Kidney (tissue), 14 donors: ENCODE data around the gene WDR72. TPM values are rescaled to one million over a fixed set of nuclear protein-coding genes. Genes with fewer than 3 reads are reported as not detected.

Experiments
- DNase-seq, 5 donors: peaks; one replicate each; pipeline ENCODE4 v3.0.0-alpha.2; 2013 to 2020
- FAIRE-seq: peaks from 2 replicates; lab custom pipeline; 2012; peaks lifted over from hg19 to GRCh38; lab: Jason Lieb, UNC
- H3K27ac ChIP-seq, 2 donors: one replicate each; pipeline ENCODE4 v1.7.0; 2013; ENCODE audit warnings: low read depth in 2 of 2, low read length in 2 of 2, inconsistent platforms in 1 of 2
- H3K27me3 ChIP-seq: one replicate; pipeline ENCODE4 v1.7.1; 2013; ENCODE audit warnings: low read length, inconsistent platforms; ENCODE audit not compliant: control insufficient read depth, insufficient read depth
- H3K36me3 ChIP-seq, 3 donors: one replicate each; pipeline versions ENCODE4 v1.7.0 to v1.7.1; 2013; ENCODE audit warnings: low read length in 3 of 3, control low read depth in 1 of 3, inconsistent platforms in 1 of 3; ENCODE audit not compliant: insufficient read depth in 3 of 3, control insufficient read depth in 2 of 3
- H3K4me1 ChIP-seq, 3 donors: one replicate each; pipeline versions ENCODE4 v1.7.0 to v1.7.1; 2013; ENCODE audit warnings: low read length in 3 of 3, inconsistent platforms in 1 of 3, low read depth in 1 of 3; ENCODE audit not compliant: control insufficient read depth in 2 of 3, insufficient read depth in 2 of 3
- H3K4me3 ChIP-seq, 3 donors: one replicate each; pipeline versions ENCODE4 v1.7.0 to v1.8.1; 2013; ENCODE audit warnings: low read length in 3 of 3, control low read depth in 1 of 3, inconsistent platforms in 1 of 3
- H3K9ac ChIP-seq, 3 donors: one replicate each; pipeline versions ENCODE4 v1.7.0 to v1.7.1; 2013; ENCODE audit warnings: low read length in 3 of 3, control low read depth in 1 of 3, inconsistent platforms in 1 of 3
- H3K9me3 ChIP-seq, 3 donors: one replicate each; pipeline versions ENCODE4 v1.7.0 to v1.7.1; 2013; ENCODE audit warnings: low read length in 3 of 3, control low read depth in 1 of 3, inconsistent platforms in 1 of 3; ENCODE audit not compliant: control insufficient read depth in 2 of 3, insufficient read depth in 1 of 3
- CTCF ChIP-seq: IDR thresholded peaks from 3 replicates; pipeline ENCODE4 v1.5.1; 2012; ENCODE audit warnings: mild to moderate bottlenecking, moderate library complexity, borderline replicate concordance; ENCODE audit not compliant: insufficient read depth; ENCODE audit errors: extremely low read depth
- intact Hi-C: fragments of 100-400 bp; cut with DNase I; formaldehyde crosslinking; loops from one replicate; pipeline ENCODE4 v1.11.1; 2022
- polyA plus RNA-seq: library from polyadenylated mRNA; stranded (reverse); fragments of 350-450 nt; fragmentation: Illumina TruSeq; extraction: RNeasy Lipid Tissue Mini Kit (QIAGEN cat#74804); gene quantifications from one replicate; pipeline ENCODE4 v1.2.3, GENCODE V29; 2014; ENCODE audit warnings: low read depth, low replicate concordance; ENCODE audit not compliant: insufficient read depth
- total RNA-seq: library from RNA; stranded (reverse); fragmentation: NEBNext Ultra II Directional; extraction: Animal tissue kit (Norgen Biotek cat#: 25700); gene quantifications from one replicate; pipeline ENCODE4 v1.2.1, GENCODE V29; 2021
- donor health status: control.
- donor health status: control.
- donor health status: control.
- donor health status: control.
- donor health status: control.
- donor health status: DM: yes; HTN: yes; CAD: no.
- donor health status: Normal renal cell carcinoma (clear cell type).

The WDR72 gene
- total and polyA plus RNA-seq, 2 donors from 2014 or later: 55.7 to 60.0 TPM

- no peaks in the 10 kb centered on the region for H3K9me3 ChIP-seq
- H3K27me3 ChIP-seq: no peaks in the 10 kb centered on the region
- H3K27ac ChIP-seq: no peak overlapping the region
- FAIRE-seq: no peak
- H3K36me3 ChIP-seq: peaks cover 0 to 8% (median 2%) of the 10 kb centered on the region in 3 donors
- DNase-seq: no peak
- H3K4me3 ChIP-seq: peak overlapping the region in 1 of 3 donors; percentile 7
- intact Hi-C loops: no loop called here
- H3K9ac ChIP-seq: no peak overlapping the region
- H3K4me1 ChIP-seq: peaks cover 0 to 4% (median 0%) of the 10 kb centered on the region in 3 donors
- no peak for TF ChIP-seq CTCF
Measured at GRCh38 chr15:53747501-53748068, 11.9 kb downstream of the WDR72 start.

GRCh38 chr15:53746101-53746500, 13.4 kb downstream of the WDR72 start:
- FAIRE-seq (no peak), DNase-seq (no peak)
- Histone ChIP-seq H3K27ac (no peak overlapping the region), H3K4me3 (no peak overlapping the region), H3K4me1 (peaks cover 0 to 2% (median 0%) of the 10 kb centered on the region in 3 donors), H3K36me3 (peaks cover 0 to 8% (median 2%) of the 10 kb centered on the region in 3 donors), H3K9me3 (no peaks in the 10 kb centered on the region), H3K27me3 (no peaks in the 10 kb centered on the region), H3K9ac (no peak overlapping the region)
- no peak for TF ChIP-seq CTCF
- intact Hi-C loops: no loop called here

- DNase-seq: peak in 2 of 5 donors; percentile 54 to 61
- peak; percentile 94 for FAIRE-seq
- Histone ChIP-seq H3K9me3 (no peaks in the 10 kb centered on the region), H3K9ac (peak overlapping the region in 1 of 3 donors; percentile 8), H3K36me3 (peaks cover 0 to 4% (median 0%) of the 10 kb centered on the region in 3 donors), H3K4me1 (peaks cover 0 to 18% (median 10%) of the 10 kb centered on the region in 3 donors), H3K27ac (peak overlapping the region; percentile 63 to 86), H3K4me3 (peak overlapping the region in 2 of 3 donors; percentile 4 to 27), H3K27me3 (no peaks in the 10 kb centered on the region)
- intact Hi-C loops: no loop called here
- TF ChIP-seq CTCF: no peak
Measured at GRCh38 chr15:53739651-53740050, 19.8 kb downstream of the WDR72 start.
